ENCODE data around the gene FBRS.
A peak's percentile ranks its signal among the peaks of the same experiment; 100 is the strongest.

The FBRS gene

GRCh38 chr16:30619638-30620037 is 38.6 kb upstream of the FBRS start:
- TF ChIP-seq CTCF (IDR thresholded peaks at IDR 0.05; ENCODE audit: insufficient read depth, low read depth, low read length, missing control alignments) = no peak
- H3K4me3 ChIP-seq (ENCODE audit: low read length) = no peak overlapping the region
- DNase-seq (ENCODE audit: low read depth) = peak; percentile 10

GRCh38 chr16:30620169-30620568 is 38.1 kb upstream of the FBRS start:
- no peak for DNase-seq (ENCODE audit: low read depth)
- TF ChIP-seq CTCF (IDR thresholded peaks at IDR 0.05; ENCODE audit: insufficient read depth, low read depth, low read length, missing control alignments) = no peak
- H3K4me3 ChIP-seq (ENCODE audit: low read length) = no peak overlapping the region

GRCh38 chr16:30621765-30622164 is 36.5 kb upstream of the FBRS start:
- TF ChIP-seq CTCF (IDR thresholded peaks at IDR 0.05; ENCODE audit: insufficient read depth, low read depth, low read length, missing control alignments) = no peak
- DNase-seq (ENCODE audit: low read depth) = peak; percentile 56
- H3K4me3 ChIP-seq (ENCODE audit: low read length) = no peak overlapping the region

- TF ChIP-seq CTCF (IDR thresholded peaks at IDR 0.05; ENCODE audit: insufficient read depth, low read depth, low read length, missing control alignments) = no peak
- DNase-seq (ENCODE audit: low read depth) = peak; percentile 25
- no peak overlapping the region for H3K4me3 ChIP-seq (ENCODE audit: low read length)
These were observed 35.7 kb upstream of the FBRS start for GRCh38 chr16:30622455-30623032.

GRCh38 chr16:30623536-30624283 is 34.5 kb upstream of the FBRS start:
- no peak overlapping the region for H3K4me3 ChIP-seq (ENCODE audit: low read length)
- TF ChIP-seq CTCF (IDR thresholded peaks at IDR 0.05; ENCODE audit: insufficient read depth, low read depth, low read length, missing control alignments) = no peak
- DNase-seq (ENCODE audit: low read depth) = peak; percentile 53

- no peak for DNase-seq (ENCODE audit: low read depth)
- no peak overlapping the region for H3K4me3 ChIP-seq (ENCODE audit: low read length)
- no peak for TF ChIP-seq CTCF (IDR thresholded peaks at IDR 0.05; ENCODE audit: insufficient read depth, low read depth, low read length, missing control alignments)
These were observed 32.0 kb upstream of the FBRS start for GRCh38 chr16:30626236-30626635.
